GM23248 (cell line): ENCODE measurements around the gene MEAK7.

ENCODE experiments used
- EZH2 ChIP-seq: fragments of 200-600 bp; sonication (generic); IDR thresholded peaks from 2 replicates; pipeline ENCODE4 v1.6.1; 2018; ENCODE audit warnings: antibody characterized with exemption, mild to moderate bottlenecking; ENCODE audit not compliant: insufficient read depth, poor library complexity, severe bottlenecking
- EZH2phosphoT487 ChIP-seq: fragments of 200-600 bp; sonication (generic); IDR thresholded peaks from 2 replicates; pipeline ENCODE4 v1.6.1; 2018; ENCODE audit warnings: antibody characterized with exemption, moderate library complexity, mild to moderate bottlenecking, low read depth; ENCODE audit not compliant: insufficient read depth

GRCh38 chr16:84486126-84486525 lies 18.3 kb downstream of the MEAK7 start:
- TF ChIP-seq EZH2, result no peak
- TF ChIP-seq EZH2phosphoT487, result no peak
